RPMI7951 (cell line): ENCODE measurements around the gene TMEM238L. TPM values are rescaled to one million over a fixed set of nuclear protein-coding genes. Genes with fewer than 3 reads are reported as not detected.

Experiments used
- total RNA-seq: library from RNA; depleted of rRNA; stranded (reverse); fragments of >200 nt; shearing (Covaris generic); gene quantifications from 2 replicates; pipeline ENCODE4 v1.2.3, GENCODE V29; 2014; rRNA removed

TMEM238L gene
- total RNA-seq, 1 experiment from 2014 or later = not detected

Other genes with a start within 250 kb of the TMEM238L start
- 0.12 and 3.8 TPM in 2 replicates for gene MYH3, start 146.8 kb downstream of the TMEM238L start, total RNA-seq
- 19.1 and 25.7 TPM in 2 replicates for gene SCO1, start 106.6 kb downstream of the TMEM238L start, total RNA-seq
- 6.0 and 8.9 TPM in 2 replicates for gene ADPRM, start 106.5 kb downstream of the TMEM238L start, total RNA-seq
- gene TMEM220, start 74.1 kb downstream of the TMEM238L start, total RNA-seq = 0.98 and 4.2 TPM in 2 replicates
- gene PIRT, start 34.0 kb upstream of the TMEM238L start, total RNA-seq = not detected in 2 replicates